Esophagus muscularis mucosa (tissue), 3 donors: ENCODE results near the gene PDE1C.

Source experiments
- EP300 ChIP-seq: sonication (generic); formaldehyde crosslinking; IDR thresholded peaks from one replicate; pipeline ENCODE4 v1.6.1; 2017; ENCODE audit warnings: antibody characterized with exemption
- TF ChIP-seq, protein P1 (sequence below), 3 experiments: fragments of 200-600 bp in 2 of 3; fragments of 450-650 bp in 1 of 3; sonication (generic) in 2 of 3; IDR thresholded peaks; one replicate each; pipeline ENCODE4 v1.5.1; 2017 to 2019; ENCODE audit warnings: antibody characterized with exemption in 3 of 3, mild to moderate bottlenecking in 2 of 3, moderate library complexity in 1 of 3

DNA sequence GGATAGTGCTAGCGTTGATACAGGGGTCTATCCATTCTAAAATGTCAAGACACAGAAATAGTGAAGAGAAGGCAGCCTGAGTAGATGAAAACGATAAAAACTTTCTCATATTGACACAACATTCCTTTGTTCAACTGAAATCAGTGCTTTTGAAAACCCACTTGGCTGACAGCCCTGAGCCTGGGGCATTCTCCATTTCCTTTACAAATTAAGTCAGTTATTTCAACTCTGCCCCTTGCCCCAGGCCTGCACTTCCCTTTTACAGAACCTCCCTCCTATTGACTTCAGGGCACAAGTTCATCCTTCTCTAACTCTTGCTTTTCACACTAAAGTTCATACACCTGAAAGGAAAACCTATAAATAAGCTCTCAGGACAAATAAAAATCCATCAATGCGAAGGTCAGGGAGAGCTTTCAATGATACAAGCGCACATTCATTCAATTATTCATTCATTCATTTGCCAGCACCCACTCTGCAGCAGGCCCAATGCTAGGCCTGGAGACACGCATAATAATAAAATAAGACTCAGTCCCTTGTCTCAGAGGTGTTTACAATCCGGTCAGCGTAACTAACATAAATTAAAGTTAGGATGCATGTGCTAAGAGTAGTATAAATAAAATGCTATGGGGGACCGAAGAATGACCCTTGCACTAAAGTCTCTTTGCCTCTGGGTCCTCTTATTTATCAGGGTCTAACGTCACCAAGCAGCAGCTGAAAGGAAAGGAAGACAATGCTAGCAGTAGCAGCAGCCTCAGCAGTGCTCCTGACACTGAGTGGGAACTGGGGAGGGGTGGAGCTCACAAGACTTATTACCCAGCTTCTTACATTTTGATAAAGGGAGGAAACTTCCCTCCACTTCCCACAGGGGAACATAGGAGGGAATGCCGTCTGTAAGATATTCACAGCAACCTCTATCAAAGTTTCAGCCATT, 134.8 kb downstream of the PDE1C start:
- TF ChIP-seq, protein P1, sequence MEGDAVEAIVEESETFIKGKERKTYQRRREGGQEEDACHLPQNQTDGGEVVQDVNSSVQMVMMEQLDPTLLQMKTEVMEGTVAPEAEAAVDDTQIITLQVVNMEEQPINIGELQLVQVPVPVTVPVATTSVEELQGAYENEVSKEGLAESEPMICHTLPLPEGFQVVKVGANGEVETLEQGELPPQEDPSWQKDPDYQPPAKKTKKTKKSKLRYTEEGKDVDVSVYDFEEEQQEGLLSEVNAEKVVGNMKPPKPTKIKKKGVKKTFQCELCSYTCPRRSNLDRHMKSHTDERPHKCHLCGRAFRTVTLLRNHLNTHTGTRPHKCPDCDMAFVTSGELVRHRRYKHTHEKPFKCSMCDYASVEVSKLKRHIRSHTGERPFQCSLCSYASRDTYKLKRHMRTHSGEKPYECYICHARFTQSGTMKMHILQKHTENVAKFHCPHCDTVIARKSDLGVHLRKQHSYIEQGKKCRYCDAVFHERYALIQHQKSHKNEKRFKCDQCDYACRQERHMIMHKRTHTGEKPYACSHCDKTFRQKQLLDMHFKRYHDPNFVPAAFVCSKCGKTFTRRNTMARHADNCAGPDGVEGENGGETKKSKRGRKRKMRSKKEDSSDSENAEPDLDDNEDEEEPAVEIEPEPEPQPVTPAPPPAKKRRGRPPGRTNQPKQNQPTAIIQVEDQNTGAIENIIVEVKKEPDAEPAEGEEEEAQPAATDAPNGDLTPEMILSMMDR (IDR thresholded peaks at IDR 0.05) = no peak
- TF ChIP-seq EP300 = no peak
